Psoas muscle (tissue), 8 donors: ENCODE data around the gene PKIB. TPM values are rescaled to one million over a fixed set of nuclear protein-coding genes. Genes with fewer than 3 reads are reported as not detected.

Experiments
- ATAC-seq, 4 donors: fragments of 200-7000 bp; cut with Tn5 transposase; one replicate each; pipeline ENCODE4 v1.9.1; 2020; ENCODE audit warnings: moderate library complexity in 3 of 4, mild to moderate bottlenecking in 2 of 4
- DNase-seq, 2 donors: peaks; one replicate each; pipeline ENCODE4 v3.0.0-alpha.2; 2020
- H3K27ac ChIP-seq: fragments of 200-600 bp; one replicate; pipeline ENCODE4 v1.8.0; 2022
- H3K27me3 ChIP-seq, 3 donors: fragments of 200-600 bp in 1 of 3; one replicate each; pipeline versions ENCODE4 v1.6.1 to v1.8.0; 2013 to 2022; ENCODE audit warnings: low read length in 2 of 3, mild to moderate bottlenecking in 2 of 3, moderate library complexity in 1 of 3; ENCODE audit not compliant: insufficient read depth in 3 of 3
- H3K36me3 ChIP-seq, 2 donors: fragments of 200-600 bp in 1 of 2; one replicate each; pipeline versions ENCODE4 v1.6.1 to v1.8.0; 2013 to 2022; ENCODE audit warnings: low read depth in 1 of 2, mild to moderate bottlenecking in 1 of 2, moderate library complexity in 1 of 2; ENCODE audit not compliant: insufficient read depth in 1 of 2
- H3K4me1 ChIP-seq: fragments of 200-600 bp; one replicate; pipeline ENCODE4 v1.8.0; 2022
- H3K4me3 ChIP-seq: fragments of 200-600 bp; one replicate; pipeline ENCODE4 v1.8.0; 2022; ENCODE audit warnings: mild to moderate bottlenecking
- H3K9me3 ChIP-seq: fragments of 200-600 bp; one replicate; pipeline ENCODE4 v1.8.0; 2022
- CTCF ChIP-seq: fragments of 200-600 bp; IDR thresholded peaks from one replicate; pipeline ENCODE4 v1.8.0; 2022; ENCODE audit warnings: antibody characterized with exemption
- WGBS, 3 donors: extraction: QIAGEN DNeasy Blood & Tissue Kit; methylation state at CpG; one replicate each; pipeline versions ENCODE4 v1.1.6 to v1.1.7; 2013; 5-methylcytosine and 5-hydroxymethylcytosine counted together
- intact Hi-C, 2 donors: fragments of 100-400 bp; cut with DNase I; formaldehyde crosslinking; loops; one replicate each; pipeline versions ENCODE4 v1.11.0 to v1.14.2; 2022
- polyA plus RNA-seq, 3 donors: library from polyadenylated mRNA; stranded (reverse); fragments of 200-250 nt; gene quantifications; one replicate each; pipeline ENCODE4 v1.2.3, GENCODE V29; 2013
- total RNA-seq, 4 donors: library from RNA; stranded (reverse); fragmentation: NEBNext Ultra II Directional in 2 of 4; extraction: Animal tissue kit (Norgen Biotek cat#: 25700) in 2 of 4; gene quantifications; one replicate each; pipeline versions ENCODE4 v1.2.1 to v1.2.4, GENCODE V29; 2021 to 2023
- donor health status: healthy with polysubstance abuse.
- donor health status: DM: no; HTN: no; CAD: no; lungs with moderate emphysema.
- donor health status: Bipolar disorder and iron deficiency.
- donor health status: healthy.
- donor health status: DM: yes; HTN: yes; CAD: no.
- donor health status: DM: no; HTN: no; CAD: no.
- donor health status: DM: no; HTN: no; CAD: no.
- donor health status: DM: yes; HTN: yes; CAD: no.

PKIB gene
- total and polyA plus RNA-seq, 7 donors: 0.20 to 2.4 (median 0.59) TPM

- H3K27me3 ChIP-seq: no peaks in the 10 kb centered on the region
- no peak overlapping the region for H3K27ac ChIP-seq
- no peak for DNase-seq
- no peak for ATAC-seq
- no peak overlapping the region for H3K4me3 ChIP-seq
- no peaks in the 10 kb centered on the region for H3K9me3 ChIP-seq
- no peaks in the 10 kb centered on the region for H3K4me1 ChIP-seq
- 66 to 78% (median 68%) methylated on average over 3 of the region's 3 CpGs for WGBS, 3 donors
- no peaks in the 10 kb centered on the region for H3K36me3 ChIP-seq
- no peak for TF ChIP-seq CTCF
- intact Hi-C loops: no loop called here
Measured at GRCh38 chr6:122647765-122648164, 37.6 kb downstream of the PKIB start.

GRCh38 chr6:122648726-122649125 is 38.5 kb downstream of the PKIB start:
- ATAC-seq (no peak), DNase-seq (no peak)
- H3K27ac ChIP-seq: no peak overlapping the region
- intact Hi-C loops: no loop called here
- WGBS, 3 donors: 75 to 77% (median 75%) methylated on average over 2 of the region's 2 CpGs
- no peak for TF ChIP-seq CTCF
- no peak overlapping the region for H3K4me3 ChIP-seq
- H3K27me3 ChIP-seq: no peaks in the 10 kb centered on the region
- no peaks in the 10 kb centered on the region for H3K4me1 ChIP-seq
- H3K9me3 ChIP-seq: no peaks in the 10 kb centered on the region
- no peaks in the 10 kb centered on the region for H3K36me3 ChIP-seq

DNA sequence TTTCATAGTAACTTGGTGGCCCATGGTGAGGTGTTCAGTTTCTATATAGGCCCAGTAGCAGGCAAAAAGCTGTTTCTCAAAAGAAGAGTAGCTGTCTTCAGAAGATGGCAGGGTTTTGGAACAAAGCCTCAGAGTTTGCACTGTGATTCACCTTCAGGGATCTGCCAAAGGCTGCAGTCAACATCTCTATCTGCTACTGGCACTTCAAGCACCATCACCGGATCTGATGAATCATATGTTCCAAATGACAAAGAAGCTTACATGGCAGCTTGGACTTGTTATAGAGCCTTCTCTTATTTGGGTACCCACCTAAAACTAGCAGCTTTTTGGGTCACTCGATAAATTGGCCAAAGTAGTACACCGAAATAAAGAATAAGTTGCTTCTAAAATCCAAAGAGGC is 39.5 kb downstream of the PKIB start:
- no peak for TF ChIP-seq CTCF
- no peak for ATAC-seq
- Histone ChIP-seq H3K36me3 (no peaks in the 10 kb centered on the region), H3K27me3 (no peaks in the 10 kb centered on the region), H3K4me3 (no peak overlapping the region), H3K27ac (no peak overlapping the region), H3K9me3 (no peaks in the 10 kb centered on the region), H3K4me1 (no peaks in the 10 kb centered on the region)
- no peak for DNase-seq
- 94 to 95% (median 95%) methylated on average over 3 of the region's 3 CpGs for WGBS, 3 donors
- intact Hi-C loops: no loop called here

DNA sequence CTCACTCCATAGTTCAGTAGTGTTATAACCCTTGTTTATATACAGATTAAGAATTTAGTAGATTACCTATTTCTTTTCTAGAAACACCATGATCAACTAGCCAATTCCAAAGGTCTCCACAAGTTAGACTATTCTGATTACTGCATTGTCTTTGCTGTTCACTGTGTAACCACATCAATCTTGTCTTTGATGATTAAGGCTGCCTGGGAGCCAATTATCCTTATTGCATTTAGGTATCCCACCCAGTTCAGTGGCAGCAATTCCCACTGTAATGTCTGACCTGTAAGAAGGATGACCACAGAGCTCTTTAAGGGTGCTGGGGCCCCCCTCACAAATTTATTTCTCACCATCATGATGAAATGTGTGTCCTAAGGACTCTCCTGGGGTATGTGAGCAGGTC is 40.2 kb downstream of the PKIB start:
- intact Hi-C loops: no loop called here
- Histone ChIP-seq H3K27ac (no peak overlapping the region), H3K9me3 (no peaks in the 10 kb centered on the region), H3K4me3 (no peak overlapping the region), H3K36me3 (no peaks in the 10 kb centered on the region), H3K27me3 (no peaks in the 10 kb centered on the region), H3K4me1 (no peaks in the 10 kb centered on the region)
- no peak for TF ChIP-seq CTCF
- DNase-seq (no peak), ATAC-seq (no peak)

GRCh38 chr6:122651031-122651430 is 40.8 kb downstream of the PKIB start:
- no peaks in the 10 kb centered on the region for H3K9me3 ChIP-seq
- no peaks in the 10 kb centered on the region for H3K4me1 ChIP-seq
- H3K36me3 ChIP-seq: no peaks in the 10 kb centered on the region
- no peak for DNase-seq
- intact Hi-C loops: no loop called here
- WGBS, 3 donors: 60 to 66% (median 64%) methylated on average over 3 of the region's 3 CpGs
- TF ChIP-seq CTCF: no peak
- no peak overlapping the region for H3K27ac ChIP-seq
- H3K4me3 ChIP-seq: no peak overlapping the region
- no peak for ATAC-seq
- no peaks in the 10 kb centered on the region for H3K27me3 ChIP-seq
